Measurements from ENCODE around the gene RAB11FIP3. TPM values are rescaled to one million over a fixed set of nuclear protein-coding genes. Genes with fewer than 3 reads are reported as not detected.
"Not testable (repeated sequence)": the region's sequence is repeated elsewhere in the genome, so short reads cannot be mapped to it uniquely, and the experiment has no call there.

RAB11FIP3 gene
- total RNA-seq, 2 donors from 2014 or later, result 26.9 to 28.3 TPM

DNA sequence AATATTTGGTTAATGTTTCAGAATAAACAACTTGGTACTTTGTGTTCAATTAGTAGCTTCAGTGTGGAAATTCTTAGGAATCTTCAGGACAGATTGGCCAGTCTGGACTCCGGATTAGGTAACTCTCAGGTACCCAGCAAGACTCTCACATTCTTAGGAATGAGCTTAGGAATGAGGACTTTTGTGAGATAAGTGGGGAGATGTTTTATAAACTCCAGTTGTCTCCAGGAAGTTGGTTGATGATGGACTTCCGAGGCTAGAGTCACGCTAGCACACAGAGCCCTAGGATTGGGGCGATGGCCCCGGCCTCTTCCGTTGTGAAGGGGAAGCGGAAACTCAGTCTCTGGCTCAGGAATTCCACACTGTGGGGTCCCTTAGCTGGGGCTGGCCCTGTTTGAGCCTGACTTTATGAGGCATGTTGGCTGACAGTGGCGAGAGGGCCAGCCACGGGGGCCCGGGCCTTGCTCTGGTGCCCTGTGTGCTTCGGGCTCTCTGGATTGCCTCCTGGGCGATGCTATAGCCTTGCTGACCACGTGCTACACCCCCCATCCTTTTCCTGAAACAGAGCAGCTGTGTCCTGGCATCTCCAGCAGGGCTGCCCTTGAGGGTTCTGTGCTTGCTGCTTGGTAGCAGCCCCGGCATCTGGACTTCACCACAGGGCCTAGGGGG lies 32.4 kb downstream of the RAB11FIP3 start:
- Mint-ChIP-seq H3K36me3 (ENCODE audit: low read depth) (peaks cover 16% of the 10 kb centered on the region), H3K4me1 (no peaks in the 10 kb centered on the region), H3K4me3 (no peak overlapping the region), H3K9me3 (no peaks in the 10 kb centered on the region), H3K27ac (no peak overlapping the region), H3K27me3 (no peaks in the 10 kb centered on the region)
- no peak for ATAC-seq (replicated peaks)

DNA sequence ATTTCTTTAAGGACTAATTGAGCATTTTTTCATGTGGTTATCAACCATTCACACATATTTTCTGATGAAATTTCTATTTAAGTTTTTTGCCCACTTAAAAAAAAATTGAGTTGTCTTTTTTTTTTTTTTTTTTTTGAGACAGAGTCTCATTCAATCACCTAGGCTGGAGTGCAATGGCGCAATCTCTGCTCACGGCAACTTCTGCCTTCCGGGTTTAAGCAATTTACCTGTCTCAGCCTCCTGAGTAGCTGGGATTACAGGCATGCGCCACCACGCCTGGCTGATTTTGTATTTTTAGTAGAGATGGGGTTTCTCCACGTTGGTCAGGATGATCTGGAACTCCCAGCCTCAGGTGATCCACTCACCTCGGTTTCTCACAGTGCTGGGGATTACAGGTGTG lies 34.3 kb downstream of the RAB11FIP3 start:
- ATAC-seq (replicated peaks), result no peak
- H3K36me3 Mint-ChIP-seq (ENCODE audit: low read depth), result peaks cover 20% of the 10 kb centered on the region
- H3K9me3 Mint-ChIP-seq, result no peaks in the 10 kb centered on the region
- no peak overlapping the region for H3K27ac Mint-ChIP-seq
- no peaks in the 10 kb centered on the region for H3K27me3 Mint-ChIP-seq
- no peaks in the 10 kb centered on the region for H3K4me1 Mint-ChIP-seq
- no peak overlapping the region for H3K4me3 Mint-ChIP-seq

GRCh38 chr16:460787-461186 lies 35.3 kb downstream of the RAB11FIP3 start:
- ATAC-seq (replicated peaks), result no peak
- no peak overlapping the region for H3K4me3 Mint-ChIP-seq
- H3K9me3 Mint-ChIP-seq, result no peaks in the 10 kb centered on the region
- H3K27ac Mint-ChIP-seq, result no peak overlapping the region
- peaks cover 20% of the 10 kb centered on the region for H3K36me3 Mint-ChIP-seq (ENCODE audit: low read depth)
- H3K4me1 Mint-ChIP-seq, result no peaks in the 10 kb centered on the region
- H3K27me3 Mint-ChIP-seq, result no peaks in the 10 kb centered on the region

DNA sequence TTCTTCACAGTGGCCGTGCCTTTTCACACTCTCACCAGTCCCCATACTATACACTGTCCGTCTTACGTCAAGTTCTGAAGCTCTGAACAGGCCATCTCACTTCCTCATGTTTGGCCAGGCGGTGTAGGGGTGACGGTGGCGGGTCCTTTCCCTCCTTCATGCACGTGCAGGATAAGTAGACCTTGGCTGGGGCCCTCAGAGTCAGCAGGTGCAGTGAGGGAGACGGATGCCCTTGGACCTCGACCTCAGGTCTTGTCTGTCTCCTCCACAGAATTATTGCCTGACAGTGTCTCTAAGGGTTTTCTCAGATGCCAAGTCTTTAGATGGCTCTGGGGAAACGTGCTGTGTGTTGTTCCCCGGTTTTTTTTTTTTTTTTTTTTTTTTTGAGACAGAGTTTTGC lies 37.6 kb downstream of the RAB11FIP3 start:
- Mint-ChIP-seq H3K4me3 (no peak overlapping the region), H3K9me3 (no peaks in the 10 kb centered on the region), H3K36me3 (ENCODE audit: low read depth) (peaks cover 20% of the 10 kb centered on the region), H3K27ac (no peak overlapping the region), H3K27me3 (no peaks in the 10 kb centered on the region), H3K4me1 (no peaks in the 10 kb centered on the region)
- no peak for ATAC-seq (replicated peaks)

DNA sequence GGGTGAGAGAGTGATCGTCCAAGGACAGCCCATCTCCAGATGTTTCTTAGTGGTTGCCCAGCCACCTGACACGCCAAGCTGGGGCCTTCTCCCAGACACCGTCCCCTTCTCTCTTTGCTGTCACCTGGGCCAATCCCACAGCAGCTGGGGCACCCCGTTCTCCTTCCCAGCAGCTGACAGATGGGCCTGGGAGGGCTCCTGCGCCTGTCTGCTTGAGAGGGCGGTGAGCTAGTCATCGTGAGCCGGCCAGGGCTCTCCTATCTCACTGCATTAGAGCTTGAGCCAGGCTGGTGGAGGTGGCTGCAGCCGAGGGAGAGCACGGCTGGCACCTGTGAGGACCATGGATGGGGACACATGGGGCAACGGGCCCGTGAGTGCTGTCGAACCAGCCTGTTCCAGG lies 41.2 kb downstream of the RAB11FIP3 start:
- Mint-ChIP-seq H3K9me3 (no peaks in the 10 kb centered on the region), H3K27ac (no peak overlapping the region), H3K36me3 (ENCODE audit: low read depth) (peaks cover 22% of the 10 kb centered on the region)

GRCh38 chr16:467249-467871 lies 41.9 kb downstream of the RAB11FIP3 start:
- not testable (repeated sequence) for H3K27ac Mint-ChIP-seq; H3K4me3 Mint-ChIP-seq; H3K4me1 Mint-ChIP-seq; ATAC-seq (replicated peaks); H3K27me3 Mint-ChIP-seq; H3K9me3 Mint-ChIP-seq
- H3K36me3 Mint-ChIP-seq (ENCODE audit: low read depth), result peaks cover 16% of the 10 kb centered on the region

More for the DNA sequence above, 41.2 kb downstream of the RAB11FIP3 start:
- Mint-ChIP-seq H3K4me1 (no peaks in the 10 kb centered on the region), H3K4me3 (no peak overlapping the region), H3K27me3 (no peaks in the 10 kb centered on the region)
- no peak for ATAC-seq (replicated peaks)

GRCh38 chr16:468068-468821 lies 42.8 kb downstream of the RAB11FIP3 start:
- H3K27ac Mint-ChIP-seq, result no peak overlapping the region
- peaks cover 8% of the 10 kb centered on the region for H3K36me3 Mint-ChIP-seq (ENCODE audit: low read depth)
- no peaks in the 10 kb centered on the region for H3K27me3 Mint-ChIP-seq
- ATAC-seq (replicated peaks), result no peak
- H3K4me1 Mint-ChIP-seq, result no peaks in the 10 kb centered on the region
- no peaks in the 10 kb centered on the region for H3K9me3 Mint-ChIP-seq
- no peak overlapping the region for H3K4me3 Mint-ChIP-seq

- H3K4me3 Mint-ChIP-seq; H3K27me3 Mint-ChIP-seq; H3K4me1 Mint-ChIP-seq; ATAC-seq (replicated peaks); H3K9me3 Mint-ChIP-seq; H3K27ac Mint-ChIP-seq: not testable (repeated sequence)
- H3K36me3 Mint-ChIP-seq (ENCODE audit: low read depth), result peaks cover 17% of the 10 kb centered on the region
Observed at GRCh38 chr16:469459-469858, 44.0 kb downstream of the RAB11FIP3 start.

GRCh38 chr16:470418-470817 lies 45.0 kb downstream of the RAB11FIP3 start:
- Mint-ChIP-seq H3K36me3 (ENCODE audit: low read depth) (peaks cover 17% of the 10 kb centered on the region), H3K27me3 (no peaks in the 10 kb centered on the region), H3K4me1 (no peaks in the 10 kb centered on the region), H3K9me3 (no peaks in the 10 kb centered on the region), H3K27ac (no peak overlapping the region), H3K4me3 (no peak overlapping the region)
- ATAC-seq (replicated peaks), result no peak

- ATAC-seq (replicated peaks), result no peak
- Mint-ChIP-seq H3K27me3 (no peaks in the 10 kb centered on the region), H3K4me3 (no peak overlapping the region), H3K4me1 (no peaks in the 10 kb centered on the region), H3K9me3 (no peaks in the 10 kb centered on the region), H3K36me3 (ENCODE audit: low read depth) (peaks cover 17% of the 10 kb centered on the region), H3K27ac (no peak overlapping the region)
Observed at GRCh38 chr16:471353-472198, 46.1 kb downstream of the RAB11FIP3 start.

DNA sequence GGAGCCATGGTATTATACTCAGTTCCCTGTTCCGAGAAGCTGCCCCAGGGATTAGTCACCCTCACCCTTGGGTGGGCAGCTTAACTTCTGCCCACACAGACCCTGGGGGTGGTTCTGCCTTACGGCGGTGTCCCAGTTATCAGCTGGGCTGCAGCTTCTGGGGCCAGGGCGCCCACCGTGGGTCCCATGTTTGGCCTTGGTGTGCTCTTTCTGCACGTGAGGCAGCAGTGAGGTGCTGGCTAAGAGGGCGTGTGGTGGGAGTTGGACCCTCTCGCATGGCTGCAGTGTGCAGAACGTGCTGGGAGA lies 46.7 kb downstream of the RAB11FIP3 start:
- Mint-ChIP-seq H3K27me3 (no peaks in the 10 kb centered on the region), H3K9me3 (no peaks in the 10 kb centered on the region), H3K27ac (no peak overlapping the region), H3K36me3 (ENCODE audit: low read depth) (peaks cover 17% of the 10 kb centered on the region), H3K4me1 (no peaks in the 10 kb centered on the region), H3K4me3 (no peak overlapping the region)
- no peak for ATAC-seq (replicated peaks)

DNA sequence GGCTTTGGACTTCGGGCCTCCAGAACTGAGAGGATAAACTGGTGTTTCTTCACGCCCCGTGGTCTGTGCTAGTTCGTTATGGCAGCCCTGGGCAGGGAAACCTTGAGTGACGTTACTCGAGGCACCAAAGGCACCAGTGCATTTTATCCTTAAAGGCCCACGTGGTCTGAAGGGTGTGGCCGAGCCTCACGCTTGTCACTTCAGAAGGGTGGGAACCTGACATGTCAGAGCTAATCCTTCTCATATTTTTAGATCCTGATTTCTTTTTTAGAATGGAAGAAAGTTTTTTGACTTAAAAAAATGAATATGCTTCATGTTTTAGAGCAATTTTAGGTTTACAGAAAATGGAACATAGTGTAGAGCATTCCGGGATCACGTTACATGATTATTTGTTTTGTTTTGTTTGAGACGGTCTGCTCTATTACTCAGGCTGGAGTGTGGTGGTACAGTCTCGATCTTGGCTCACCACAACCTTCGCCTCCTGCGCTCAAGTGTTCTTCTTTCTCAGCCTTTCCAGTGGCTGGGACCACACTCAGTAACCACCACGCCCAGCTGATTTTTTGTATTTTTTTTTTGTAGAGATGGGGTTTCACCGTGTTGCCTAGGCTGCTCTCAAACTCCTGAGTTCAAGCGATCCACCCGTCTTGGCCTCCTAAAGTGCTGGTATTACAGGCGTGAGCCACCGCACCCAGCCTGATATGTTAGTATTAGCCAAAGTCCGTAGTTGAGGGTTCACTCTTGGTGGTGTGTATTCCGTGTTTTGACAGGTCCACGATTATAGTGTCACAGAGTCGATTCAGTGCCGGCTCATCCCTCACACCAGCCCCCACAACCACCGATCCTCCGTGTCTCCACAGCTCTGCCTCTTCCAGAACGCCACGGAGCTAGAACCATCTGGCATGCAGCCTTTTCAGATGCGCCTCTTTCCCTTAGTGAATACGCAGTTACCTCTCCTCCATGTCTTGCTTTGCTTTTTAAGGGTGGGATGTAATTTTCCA lies 47.9 kb downstream of the RAB11FIP3 start:
- Mint-ChIP-seq H3K4me3 (no peak overlapping the region), H3K36me3 (ENCODE audit: low read depth) (peaks cover 17% of the 10 kb centered on the region), H3K27ac (no peak overlapping the region), H3K27me3 (no peaks in the 10 kb centered on the region), H3K9me3 (no peaks in the 10 kb centered on the region), H3K4me1 (no peaks in the 10 kb centered on the region)
- no peak for ATAC-seq (replicated peaks)

- Mint-ChIP-seq H3K36me3 (ENCODE audit: low read depth) (peaks cover 17% of the 10 kb centered on the region), H3K4me1 (no peaks in the 10 kb centered on the region), H3K9me3 (no peaks in the 10 kb centered on the region), H3K27me3 (no peaks in the 10 kb centered on the region), H3K27ac (no peak overlapping the region), H3K4me3 (no peak overlapping the region)
- no peak for ATAC-seq (replicated peaks)
Observed at GRCh38 chr16:474420-475122, 49.1 kb downstream of the RAB11FIP3 start.
